ENCODE measurements around the gene CACNA2D2. TPM values are rescaled to one million over a fixed set of nuclear protein-coding genes. Genes with fewer than 3 reads are reported as not detected.

Gene CACNA2D2
- total RNA-seq, 4 donors from 2014 or later = 0.19 to 3.6 (median 0.94) TPM

GRCh38 chr3:50317300-50317699 lies 186.1 kb downstream of the CACNA2D2 start:
- no peak for DNase-seq (ENCODE audit: low spot score)
- no peak for TF ChIP-seq CTCF (IDR thresholded peaks at IDR 0.05)
- ATAC-seq (ENCODE audit: low FRiP score) = no peak

- TF ChIP-seq CTCF (IDR thresholded peaks at IDR 0.05) = no peak
- DNase-seq (ENCODE audit: low spot score) = no peak
- ATAC-seq (ENCODE audit: low FRiP score) = peak; percentile 70
Measured at GRCh38 chr3:50316657-50317242, 186.7 kb downstream of the CACNA2D2 start.

- no peak for DNase-seq (ENCODE audit: low spot score)
- no peak for ATAC-seq (ENCODE audit: low FRiP score)
- TF ChIP-seq CTCF (IDR thresholded peaks at IDR 0.05) = no peak
Measured at GRCh38 chr3:50314816-50315215, 188.6 kb downstream of the CACNA2D2 start.

- no peak for DNase-seq (ENCODE audit: low spot score)
- ATAC-seq (ENCODE audit: low FRiP score) = no peak
- no peak for TF ChIP-seq CTCF (IDR thresholded peaks at IDR 0.05)
Measured at GRCh38 chr3:50314342-50314741, 189.1 kb downstream of the CACNA2D2 start.

Small RNAs within 50 kb of the gene (small RNA-seq; reads per million reads assigned to genes)
- gene RNA5SP131 = not detected

Other genes with a start within 250 kb of the CACNA2D2 start
- gene SEMA3B, start 234.5 kb downstream of the CACNA2D2 start, total RNA-seq = 10 to 100 TPM; 14.2 to 94.1 (median 45.4) TPM
- gene LSMEM2, start 224.5 kb downstream of the CACNA2D2 start, total RNA-seq = not detected
- 100 to 1,000 TPM in 1 of 4 donors, 10 to 100 TPM in 3; 40.0 to 178 (median 72.2) TPM for gene IFRD2, start 211.2 kb downstream of the CACNA2D2 start, total RNA-seq
- 1 to 10 TPM; 1.9 to 6.2 (median 4.0) TPM for gene HYAL3, start 204.2 kb downstream of the CACNA2D2 start, total RNA-seq
- gene NAA80, start 204.2 kb downstream of the CACNA2D2 start, total RNA-seq = 1 to 10 TPM; 3.4 to 8.4 (median 5.3) TPM
- gene HYAL1, start 200.1 kb downstream of the CACNA2D2 start, total RNA-seq = 10 to 100 TPM in 3 of 4 donors, 1 to 10 TPM in 1; 6.8 to 32.3 (median 14.6) TPM
- 100 to 1,000 TPM; 106 to 348 (median 175) TPM for gene HYAL2, start 180.9 kb downstream of the CACNA2D2 start, total RNA-seq
- gene TUSC2, start 175.4 kb downstream of the CACNA2D2 start, total RNA-seq = 10 to 100 TPM; 13.7 to 28.8 (median 22.8) TPM
- 10 to 100 TPM; 42.1 to 82.0 (median 53.3) TPM for gene RASSF1, start 162.8 kb downstream of the CACNA2D2 start, total RNA-seq
- 1 to 10 TPM in 1 of 4 donors, under 1 TPM in 3; 0.28 to 2.1 (median 0.64) TPM for gene ZMYND10, start 157.9 kb downstream of the CACNA2D2 start, total RNA-seq
- 10 to 100 TPM in 3 of 4 donors, 1 to 10 TPM in 1; 9.5 to 22.7 (median 13.9) TPM for gene NPRL2, start 152.9 kb downstream of the CACNA2D2 start, total RNA-seq
- 10 to 100 TPM; 26.4 to 33.7 (median 30.2) TPM for gene CYB561D2, start 152.8 kb downstream of the CACNA2D2 start, total RNA-seq
- 10 to 100 TPM; 41.5 to 70.6 (median 52.1) TPM for gene TMEM115, start 144.1 kb downstream of the CACNA2D2 start, total RNA-seq
- gene C3orf18, start 64.1 kb upstream of the CACNA2D2 start, total RNA-seq = 10 to 100 TPM in 1 of 4 donors, 1 to 10 TPM in 3; 4.4 to 11.1 (median 9.2) TPM
- 1 to 10 TPM; 4.8 to 8.3 (median 6.7) TPM for gene HEMK1, start 65.9 kb upstream of the CACNA2D2 start, total RNA-seq
- 10 to 100 TPM; 10.4 to 27.9 (median 17.9) TPM for gene CISH, start 108.1 kb upstream of the CACNA2D2 start, total RNA-seq
- 10 to 100 TPM; 25.4 to 54.6 (median 41.0) TPM for gene MAPKAPK3, start 113.5 kb upstream of the CACNA2D2 start, total RNA-seq
- 1 to 10 TPM in 3 of 4 donors, under 1 TPM in 1; 0.16 to 2.5 (median 1.4) TPM for gene DOCK3, start 171.3 kb upstream of the CACNA2D2 start, total RNA-seq